Measurements from ENCODE around the gene ID1. TPM values are rescaled to one million over a fixed set of nuclear protein-coding genes. Genes with fewer than 3 reads are reported as not detected.
"Not testable (repeated sequence)": the region's sequence is repeated elsewhere in the genome, so short reads cannot be mapped to it uniquely, and the experiment has no call there.

Gene ID1
- total RNA-seq, 2 donors from 2014 or later = 356 to 514 TPM

- intact Hi-C loops (cut with DNase I) = no loop called here
- DNase-seq (ENCODE audit: low spot score) = no peak
- no peak overlapping the region for H3K27ac ChIP-seq
- H3K4me1 ChIP-seq (replicated peaks) = no peaks in the 10 kb centered on the region
- no peaks in the 10 kb centered on the region for H3K9me3 ChIP-seq
- no peaks in the 10 kb centered on the region for H3K36me3 ChIP-seq
- TF ChIP-seq POLR2AphosphoS5 (IDR thresholded peaks at IDR 0.05) (no peak), CTCF (IDR thresholded peaks at IDR 0.05) (no peak), POLR2A (IDR thresholded peaks at IDR 0.05) (no peak)
- 92% methylated on average over 8 of the region's 8 CpGs for WGBS
- H3K27me3 ChIP-seq (replicated peaks; ENCODE audit: insufficient read depth) = no peaks in the 10 kb centered on the region
- no peak overlapping the region for H3K4me3 ChIP-seq
Observed at GRCh38 chr20:31615416-31615815, 10.3 kb downstream of the ID1 start.

GRCh38 chr20:31617432-31618104 is 12.5 kb downstream of the ID1 start:
- Histone ChIP-seq H3K4me3 (no peak overlapping the region), H3K36me3 (no peaks in the 10 kb centered on the region), H3K27ac (no peak overlapping the region), H3K9me3 (no peaks in the 10 kb centered on the region), H3K27me3 (replicated peaks; ENCODE audit: insufficient read depth) (no peaks in the 10 kb centered on the region), H3K4me1 (replicated peaks) (no peaks in the 10 kb centered on the region)
- WGBS = 92% methylated on average over 6 of the region's 6 CpGs
- no peak for DNase-seq (ENCODE audit: low spot score)
- TF ChIP-seq POLR2A (IDR thresholded peaks at IDR 0.05) (no peak), POLR2AphosphoS5 (IDR thresholded peaks at IDR 0.05) (no peak), CTCF (IDR thresholded peaks at IDR 0.05) (no peak)
- intact Hi-C loops (cut with DNase I) = no loop called here

- Histone ChIP-seq H3K36me3 (no peaks in the 10 kb centered on the region), H3K27ac (no peak overlapping the region), H3K4me1 (replicated peaks) (no peaks in the 10 kb centered on the region), H3K9me3 (no peaks in the 10 kb centered on the region), H3K27me3 (replicated peaks; ENCODE audit: insufficient read depth) (no peaks in the 10 kb centered on the region), H3K4me3 (no peak overlapping the region)
- no peak for DNase-seq (ENCODE audit: low spot score)
- intact Hi-C loops (cut with DNase I) = no loop called here
- TF ChIP-seq CTCF (IDR thresholded peaks at IDR 0.05) = no peak
- no peak for TF ChIP-seq POLR2A (IDR thresholded peaks at IDR 0.05)
- TF ChIP-seq POLR2AphosphoS5 (IDR thresholded peaks at IDR 0.05) = no peak
- WGBS = 83% methylated on average over 3 of the region's 3 CpGs
Observed at GRCh38 chr20:31620246-31620645, 15.2 kb downstream of the ID1 start.

GRCh38 chr20:31623123-31623505 is 18.0 kb downstream of the ID1 start:
- DNase-seq (ENCODE audit: low spot score); H3K27ac ChIP-seq; H3K9me3 ChIP-seq; H3K4me3 ChIP-seq; H3K36me3 ChIP-seq; intact Hi-C loops (cut with DNase I); H3K27me3 ChIP-seq (replicated peaks; ENCODE audit: insufficient read depth); H3K4me1 ChIP-seq (replicated peaks): not testable (repeated sequence)
- 98% methylated on average over 6 of the region's 6 CpGs for WGBS

GRCh38 chr20:31626534-31626933 is 21.4 kb downstream of the ID1 start:
- H3K9me3 ChIP-seq; H3K36me3 ChIP-seq; intact Hi-C loops (cut with DNase I); H3K4me1 ChIP-seq (replicated peaks); DNase-seq (ENCODE audit: low spot score); H3K4me3 ChIP-seq; H3K27ac ChIP-seq; H3K27me3 ChIP-seq (replicated peaks; ENCODE audit: insufficient read depth): not testable (repeated sequence)
- 90% methylated on average over 8 of the region's 8 CpGs for WGBS

GRCh38 chr20:31628057-31628456 is 23.0 kb downstream of the ID1 start:
- H3K4me1 ChIP-seq (replicated peaks); H3K36me3 ChIP-seq; H3K27ac ChIP-seq; H3K4me3 ChIP-seq; intact Hi-C loops (cut with DNase I); H3K27me3 ChIP-seq (replicated peaks; ENCODE audit: insufficient read depth); DNase-seq (ENCODE audit: low spot score); H3K9me3 ChIP-seq: not testable (repeated sequence)
- WGBS = 38% methylated on average over 2 of the region's 2 CpGs
